HG03378 (cell line): ENCODE results near the gene CD72.

Experiments
- ATAC-seq: cut with Tn5 transposase; IDR thresholded peaks from one replicate; pipeline ENCODE4 v1.9.1; 2021; ENCODE audit warnings: mild to moderate bottlenecking, moderate library complexity; ENCODE audit not compliant: unreplicated experiment

Gene CD72, protein sequence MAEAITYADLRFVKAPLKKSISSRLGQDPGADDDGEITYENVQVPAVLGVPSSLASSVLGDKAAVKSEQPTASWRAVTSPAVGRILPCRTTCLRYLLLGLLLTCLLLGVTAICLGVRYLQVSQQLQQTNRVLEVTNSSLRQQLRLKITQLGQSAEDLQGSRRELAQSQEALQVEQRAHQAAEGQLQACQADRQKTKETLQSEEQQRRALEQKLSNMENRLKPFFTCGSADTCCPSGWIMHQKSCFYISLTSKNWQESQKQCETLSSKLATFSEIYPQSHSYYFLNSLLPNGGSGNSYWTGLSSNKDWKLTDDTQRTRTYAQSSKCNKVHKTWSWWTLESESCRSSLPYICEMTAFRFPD

DNA sequence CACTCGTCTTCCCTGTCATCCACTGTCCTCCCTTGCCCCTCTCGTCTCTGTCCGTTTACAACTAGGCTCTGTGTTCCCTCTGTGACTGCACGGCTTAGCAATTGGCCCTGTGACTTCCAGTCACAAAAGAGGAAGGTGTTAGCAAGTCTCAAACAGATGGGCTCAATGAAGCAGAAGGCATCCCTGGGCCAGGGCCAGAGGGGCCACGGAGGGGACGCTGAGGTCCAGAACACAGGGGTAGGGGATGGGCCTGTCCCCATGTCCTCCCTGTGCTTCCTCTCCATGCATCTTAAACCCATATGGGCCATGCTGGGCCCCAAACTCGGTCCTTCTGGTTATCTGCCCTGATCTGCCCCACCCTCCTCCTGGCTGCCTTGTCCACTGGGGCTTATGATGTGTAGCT is at the start of gene CD72:
Gene CD72, minus strand, starts transcription at position 89 of the 403 bp plus-strand sequence. CDS start 110 bp downstream, outside the sequence.
- no peak for ATAC-seq

DNA sequence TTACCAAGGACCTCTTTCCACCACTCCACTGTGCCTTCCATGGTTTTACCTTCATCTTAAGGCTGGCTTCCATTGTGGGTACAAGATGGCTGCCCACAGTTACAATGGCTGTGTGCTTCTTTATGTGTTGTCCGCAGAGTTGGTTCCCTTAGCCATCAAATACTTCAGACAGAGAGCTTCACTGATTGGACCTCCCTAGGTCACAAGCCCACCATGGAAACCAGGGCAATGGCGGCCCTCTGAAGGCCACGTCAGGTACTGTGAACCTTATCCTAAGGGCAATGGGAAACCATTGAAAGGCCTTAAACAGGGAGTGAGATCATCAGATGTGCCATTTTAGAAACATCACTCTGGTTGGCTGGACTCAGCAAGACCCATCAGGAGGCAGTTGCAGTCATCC is 49.7 kb upstream of the CD72 start:
- ATAC-seq: no peak

GRCh38 chr9:35666549-35666948 is 48.3 kb upstream of the CD72 start:
- ATAC-seq: no peak

DNA sequence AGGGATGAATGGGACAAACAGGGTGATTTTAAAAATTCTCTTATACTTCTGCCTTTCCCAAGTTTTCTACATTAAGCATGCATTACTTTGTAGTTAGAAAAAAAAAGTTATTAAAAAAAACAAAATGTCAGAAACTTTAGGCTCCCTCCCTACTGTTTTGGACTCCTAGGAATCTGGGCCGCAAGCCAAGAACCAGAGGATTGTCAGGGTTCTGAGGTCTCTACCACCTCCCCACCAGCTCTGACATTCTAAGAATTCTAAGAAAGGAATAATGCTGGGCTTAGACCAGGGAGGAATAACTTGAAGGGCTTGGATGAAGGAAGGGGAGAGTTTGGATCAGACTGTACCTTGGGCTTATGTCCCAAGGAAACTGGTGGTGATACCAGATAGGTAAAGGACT is 47.8 kb upstream of the CD72 start:
- ATAC-seq: no peak

DNA sequence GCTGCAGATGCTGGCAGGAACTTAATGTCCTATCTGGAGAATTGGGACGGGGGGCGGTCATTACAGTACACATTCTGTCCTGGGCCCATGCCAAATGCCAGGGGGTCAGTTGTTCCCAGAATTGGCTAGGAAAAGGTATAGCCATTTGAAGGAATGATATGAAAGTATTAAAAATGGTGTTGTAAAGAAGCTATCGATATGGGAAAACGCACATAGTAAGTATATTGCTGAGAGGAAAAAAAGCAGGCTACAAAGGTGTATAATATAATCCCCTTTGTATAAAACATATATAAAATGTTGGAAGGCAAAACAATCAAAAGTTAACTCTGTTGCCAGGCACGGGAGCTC is 47.2 kb upstream of the CD72 start:
- ATAC-seq: no peak

- ATAC-seq: peak; percentile 39
Measured at GRCh38 chr9:35664531-35665470, 46.6 kb upstream of the CD72 start, which contains the start of gene ARHGEF39. ARHGEF39 (minus strand) TSS chr9:35665195; CDS start chr9:35665169, 26 bp downstream.

DNA sequence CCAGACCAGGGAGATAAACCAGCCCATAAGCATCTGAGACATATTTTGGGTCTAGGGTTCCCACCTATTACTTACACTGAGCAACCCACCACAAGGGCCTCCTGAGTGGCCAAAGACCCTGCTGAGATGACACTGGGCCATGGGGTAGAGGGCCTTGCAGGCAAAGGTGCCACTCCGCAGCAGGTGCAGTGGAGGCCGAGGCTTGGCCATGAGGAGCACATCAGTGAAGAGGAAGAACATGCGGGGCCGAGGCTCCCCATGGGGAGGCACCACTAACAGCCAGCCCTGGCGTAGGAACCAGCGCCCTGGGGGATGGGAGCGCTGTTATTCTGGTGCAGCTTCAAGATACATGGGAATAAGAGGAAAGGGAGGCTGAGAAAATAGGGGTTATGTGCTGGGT is 44.2 kb upstream of the CD72 start:
- ATAC-seq: no peak

GRCh38 chr9:35661756-35662350 is 43.6 kb upstream of the CD72 start:
- ATAC-seq: no peak

GRCh38 chr9:35660966-35661415 is 42.8 kb upstream of the CD72 start:
- no peak for ATAC-seq

GRCh38 chr9:35659340-35659739 is 41.1 kb upstream of the CD72 start:
- ATAC-seq: no peak

DNA sequence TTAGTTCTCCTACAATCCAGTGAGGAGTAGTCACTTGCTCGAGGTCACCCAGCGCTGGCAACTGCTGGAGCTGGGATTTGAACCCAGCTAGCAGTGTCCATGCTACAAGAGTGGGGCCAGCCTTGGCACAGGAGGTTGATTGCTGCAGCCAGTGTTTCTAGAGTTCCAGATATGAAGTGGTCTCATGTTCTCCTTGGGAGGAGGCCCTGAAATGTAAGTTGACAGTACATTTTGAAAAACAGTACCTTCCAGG is 40.7 kb upstream of the CD72 start:
- no peak for ATAC-seq

DNA sequence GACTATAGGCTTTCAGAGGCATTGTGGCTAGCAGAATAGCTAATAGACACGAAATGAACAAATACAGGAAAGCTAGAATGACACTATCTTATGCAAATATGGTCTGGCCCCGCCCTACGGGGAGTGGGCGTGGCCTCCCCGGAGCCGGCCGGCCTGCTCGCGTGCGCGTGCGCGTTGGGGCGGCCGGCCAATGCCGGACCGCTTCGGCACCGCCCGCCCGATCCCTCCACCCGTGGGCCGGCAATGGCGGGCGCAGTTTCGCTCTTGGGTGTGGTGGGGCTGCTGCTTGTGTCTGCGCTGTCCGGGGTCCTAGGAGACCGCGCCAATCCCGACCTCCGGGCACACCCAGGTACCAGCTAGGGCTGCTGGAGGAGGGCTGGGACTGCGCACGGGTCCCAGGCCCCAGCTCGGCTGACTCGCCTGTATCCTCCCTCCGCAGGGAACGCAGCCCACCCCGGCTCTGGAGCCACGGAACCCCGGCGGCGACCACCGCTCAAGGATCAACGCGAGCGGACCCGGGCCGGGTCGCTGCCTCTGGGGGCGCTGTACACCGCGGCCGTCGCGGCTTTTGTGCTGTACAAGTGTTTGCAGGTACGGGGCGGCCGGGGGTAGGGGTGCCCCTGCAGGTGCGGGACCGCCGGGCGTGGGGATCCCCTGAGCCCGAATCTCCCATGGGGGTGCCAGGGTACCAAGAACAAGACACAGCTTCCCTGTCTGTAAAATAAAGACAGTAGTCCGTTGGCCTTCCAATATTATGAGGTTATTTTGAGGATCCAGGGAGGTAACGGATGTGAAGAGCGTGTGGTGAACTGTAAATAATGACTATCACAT is 40.1 kb upstream of the CD72 start, which contains the start of gene CCDC107:
Gene CCDC107, plus strand, starts transcription at position 156 of the 831 bp plus-strand sequence. Its CDS starts 88 bp downstream, at position 244.
- ATAC-seq: peak; percentile 44

- peak; percentile 90 for ATAC-seq
Measured at GRCh38 chr9:35657546-35658136, 39.4 kb upstream of the CD72 start, which contains the start of gene RMRP. RMRP (minus strand) TSS chr9:35658019.

- ATAC-seq: no peak
Measured at GRCh38 chr9:35656831-35657545, 38.8 kb upstream of the CD72 start.

DNA sequence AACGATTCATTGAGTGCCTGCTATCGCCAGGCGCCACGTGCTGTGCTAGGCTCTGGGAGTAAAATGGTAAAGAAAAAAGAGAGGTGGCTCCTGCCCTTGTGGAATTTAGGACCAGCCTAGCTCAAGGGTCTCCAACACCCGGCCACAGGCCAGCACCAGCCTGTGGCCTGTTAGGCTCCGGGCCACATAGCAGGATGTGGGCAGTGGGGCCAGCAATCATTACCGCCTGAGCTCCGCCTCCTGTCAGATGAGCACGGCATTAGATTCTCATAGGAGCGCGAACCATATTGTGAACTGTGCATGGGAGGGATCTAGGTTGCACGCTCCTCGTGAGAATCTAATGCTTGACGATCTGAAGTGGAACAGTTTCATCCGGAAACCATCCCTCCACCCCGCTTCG is 38.1 kb upstream of the CD72 start:
- ATAC-seq: no peak

GRCh38 chr9:35653611-35654010 is 35.4 kb upstream of the CD72 start:
- ATAC-seq: no peak

DNA sequence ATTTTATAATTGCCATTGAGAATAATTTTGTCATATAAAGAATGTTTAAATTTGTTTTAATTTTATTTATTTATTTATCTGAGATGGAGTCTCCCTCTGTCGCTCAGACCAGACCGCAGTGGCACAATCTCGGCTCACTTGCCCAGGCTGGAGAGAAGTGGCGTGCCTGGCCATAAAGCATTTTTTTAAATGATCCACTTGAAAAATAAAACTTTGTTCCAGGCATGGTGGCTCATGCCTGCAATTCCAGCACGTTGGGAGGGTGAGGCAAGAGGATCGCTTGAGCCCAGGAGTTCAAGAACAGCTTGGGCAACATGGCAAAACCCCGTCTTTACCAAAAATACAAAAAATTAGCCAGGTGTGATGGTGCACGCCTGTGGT is 34.6 kb upstream of the CD72 start:
- ATAC-seq: no peak

- no peak for ATAC-seq
Measured at GRCh38 chr9:35651956-35652828, 34.0 kb upstream of the CD72 start.
